GM18867 (cell line): ENCODE measurements around the gene ZNF829.

ENCODE experiments used
- ATAC-seq: cut with Tn5 transposase; IDR thresholded peaks from one replicate; pipeline ENCODE4 v1.9.1; 2021; ENCODE audit warnings: mild to moderate bottlenecking, moderate library complexity; ENCODE audit not compliant: unreplicated experiment

ZNF829 gene

GRCh38 chr19:36915992-36916830 is at the start of gene ZNF829, which contains the start of gene ZNF568:
Gene ZNF829, minus strand, starts transcription at chr19:36916291. Its CDS starts 1,124 bp downstream, at chr19:36915167.
Gene ZNF568, plus strand, starts transcription at chr19:36916332. Its CDS starts 6,439 bp downstream, at chr19:36922771.
- peak; percentile 65 for ATAC-seq

DNA sequence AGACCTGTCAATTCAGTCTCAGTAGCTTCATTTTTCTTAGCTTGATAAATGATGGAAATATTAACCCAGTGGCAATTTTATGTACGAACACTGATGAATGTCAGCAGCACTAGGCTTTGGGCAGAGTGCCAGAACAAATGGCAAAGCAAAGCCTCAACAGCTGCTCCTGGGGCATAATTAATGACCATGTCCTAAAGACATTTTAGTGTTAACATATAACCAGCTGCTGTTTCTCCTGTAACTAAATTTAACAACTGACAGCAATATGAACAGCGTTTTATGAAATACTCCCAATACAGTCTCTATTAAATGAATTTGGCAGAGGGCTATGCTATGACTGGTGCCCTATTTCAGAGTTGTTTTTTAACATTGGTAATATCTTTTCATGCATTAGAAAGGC is 47.2 kb upstream of the ZNF829 start:
- ATAC-seq = no peak

GRCh38 chr19:36962346-36962745 is 46.3 kb upstream of the ZNF829 start:
- ATAC-seq = no peak

- no peak for ATAC-seq
These were observed 34.4 kb upstream of the ZNF829 start for GRCh38 chr19:36950335-36951119.

GRCh38 chr19:36939153-36939552 is 23.1 kb upstream of the ZNF829 start:
- ATAC-seq = no peak

- ATAC-seq = no peak
These were observed 15.6 kb upstream of the ZNF829 start for GRCh38 chr19:36931684-36932083.

DNA sequence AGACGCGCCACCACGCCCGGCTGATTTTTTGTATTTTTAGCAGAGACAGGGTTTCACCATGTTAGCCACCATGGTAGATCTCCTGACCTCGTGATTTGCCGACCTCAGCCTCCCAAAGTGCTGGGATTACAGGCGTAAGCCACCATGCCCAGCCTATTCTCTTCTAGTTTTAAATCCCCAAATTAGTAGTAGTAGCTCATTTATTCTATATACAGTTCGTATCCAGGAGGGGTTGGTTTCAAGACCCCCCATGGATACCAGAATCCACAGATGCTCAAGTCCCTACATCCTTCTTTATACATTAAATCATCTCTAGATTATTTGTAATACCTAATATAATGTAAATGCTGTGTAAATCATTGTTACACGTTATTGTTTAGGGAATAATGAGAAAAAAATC is 2.0 kb upstream of the ZNF829 start:
- no peak for ATAC-seq

DNA sequence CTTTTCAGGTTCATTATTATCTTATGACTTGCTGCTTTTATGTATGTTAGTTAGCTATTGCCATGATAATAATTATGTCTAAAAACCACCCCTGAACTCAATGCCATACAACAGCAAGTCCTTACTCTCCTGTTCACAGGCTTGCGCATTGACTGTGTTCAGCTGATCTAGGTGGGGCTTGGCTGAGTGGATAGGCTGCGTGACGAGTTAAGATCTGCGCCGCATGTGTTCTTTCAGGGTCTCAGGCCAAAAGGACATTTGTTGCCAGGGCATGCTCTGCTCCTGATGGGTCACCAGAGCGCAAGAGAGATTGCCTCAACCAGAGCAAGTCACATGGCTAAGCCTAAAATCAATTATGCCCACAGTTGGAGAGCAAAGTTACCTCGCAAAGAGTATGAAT is 900 bp upstream of the ZNF829 start:
- ATAC-seq = no peak

GRCh38 chr19:36898422-36898821 is 17.7 kb downstream of the ZNF829 start:
- no peak for ATAC-seq

GRCh38 chr19:36894849-36895383 is 21.2 kb downstream of the ZNF829 start:
- ATAC-seq = no peak

GRCh38 chr19:36891768-36892357 is 24.2 kb downstream of the ZNF829 start:
- no peak for ATAC-seq

DNA sequence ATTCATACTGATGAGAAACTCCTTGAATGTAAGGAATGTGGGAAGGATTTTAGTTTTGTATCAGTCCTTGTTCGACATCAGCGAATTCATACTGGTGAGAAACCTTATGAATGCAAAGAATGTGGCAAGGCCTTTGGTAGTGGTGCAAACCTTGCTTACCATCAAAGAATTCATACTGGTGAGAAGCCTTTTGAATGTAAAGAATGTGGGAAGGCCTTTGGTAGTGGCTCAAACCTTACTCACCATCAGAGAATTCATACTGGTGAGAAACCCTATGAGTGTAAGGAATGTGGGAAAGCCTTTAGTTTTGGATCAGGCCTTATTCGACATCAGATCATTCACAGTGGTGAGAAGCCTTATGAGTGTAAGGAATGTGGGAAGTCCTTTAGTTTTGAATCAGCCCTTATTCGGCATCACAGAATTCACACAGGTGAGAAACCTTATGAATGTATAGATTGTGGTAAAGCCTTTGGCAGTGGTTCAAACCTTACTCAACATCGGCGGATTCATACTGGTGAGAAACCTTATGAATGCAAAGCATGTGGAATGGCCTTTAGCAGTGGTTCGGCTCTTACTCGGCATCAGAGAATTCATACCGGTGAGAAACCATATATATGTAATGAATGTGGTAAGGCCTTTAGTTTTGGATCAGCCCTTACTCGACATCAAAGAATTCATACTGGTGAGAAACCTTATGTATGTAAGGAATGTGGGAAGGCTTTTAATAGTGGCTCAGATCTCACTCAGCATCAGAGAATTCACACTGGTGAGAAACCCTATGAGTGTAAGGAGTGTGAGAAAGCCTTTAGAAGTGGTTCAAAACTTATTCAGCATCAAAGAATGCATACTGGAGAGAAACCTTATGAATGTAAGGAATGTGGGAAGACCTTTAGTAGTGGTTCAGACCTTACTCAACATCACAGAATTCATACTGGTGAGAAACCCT is 38.8 kb downstream of the ZNF829 start:
- ATAC-seq = no peak

- ATAC-seq = no peak
These were observed 64.2 kb downstream of the ZNF829 start for GRCh38 chr19:36851898-36852297.

GRCh38 chr19:36850559-36851442 is 65.3 kb downstream of the ZNF829 start, which contains the start of gene ZNF345:
Gene ZNF345, plus strand, starts transcription at chr19:36850876. Its CDS starts 25,955 bp downstream, at chr19:36876831.
- ATAC-seq = peak; percentile 75

DNA sequence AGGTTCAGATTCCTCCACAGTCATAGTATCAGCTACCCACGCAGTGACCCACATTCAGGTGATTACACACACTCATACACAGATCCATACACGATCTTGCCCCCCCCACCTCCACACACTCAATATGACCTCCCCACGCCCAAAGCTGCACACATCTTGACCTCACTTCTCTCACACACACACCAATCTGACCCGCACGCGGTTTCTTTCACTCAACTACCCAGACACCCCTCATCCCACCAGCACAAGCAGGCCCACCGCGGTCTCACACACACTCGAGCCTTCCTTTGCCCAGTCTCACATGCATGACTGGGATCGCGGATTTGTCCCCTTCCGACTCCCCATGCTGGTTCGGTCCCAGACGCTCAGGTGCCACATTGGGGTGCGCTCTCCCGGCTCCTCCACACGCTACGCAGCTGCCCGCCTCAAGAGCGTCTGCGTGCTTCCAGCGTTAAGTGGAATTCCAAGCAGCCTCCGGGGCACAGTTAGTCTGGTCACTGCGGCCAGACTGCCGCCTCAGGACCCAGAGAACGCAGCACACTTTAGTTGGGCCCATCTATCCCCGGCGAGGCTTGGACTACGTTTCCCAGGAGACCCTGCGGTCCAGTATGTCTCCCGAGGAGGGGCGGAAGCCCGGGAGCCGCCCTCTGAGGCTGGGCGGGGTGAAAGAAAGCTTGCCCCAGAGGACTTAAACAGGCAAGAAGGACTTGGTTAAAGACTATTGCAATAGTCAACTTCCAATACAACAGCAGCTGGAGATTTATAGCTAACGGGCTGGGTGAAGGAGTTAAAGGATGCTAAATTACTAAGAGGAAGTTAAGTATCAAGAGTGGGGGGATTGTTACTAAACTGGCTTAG is 66.2 kb downstream of the ZNF829 start:
- peak; percentile 89 for ATAC-seq

DNA sequence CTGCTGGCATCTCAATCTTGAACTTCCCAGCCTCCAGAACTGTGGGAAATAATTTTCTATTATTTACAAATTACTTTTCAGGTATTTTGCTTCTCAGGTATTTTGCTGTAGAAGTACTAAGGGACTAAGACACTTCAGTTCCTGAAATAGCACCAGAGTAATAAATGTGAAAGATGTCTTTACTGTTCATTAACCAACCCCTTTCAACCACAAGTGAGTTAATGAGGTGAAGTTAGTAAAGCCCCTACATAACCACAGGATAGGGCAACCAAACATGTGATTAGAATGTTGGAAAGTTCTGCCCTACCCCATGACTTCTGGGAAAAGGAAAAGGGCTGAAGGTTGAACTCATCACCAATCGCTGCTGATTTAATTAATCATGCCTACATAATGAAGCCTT is 68.1 kb downstream of the ZNF829 start:
- no peak for ATAC-seq

GRCh38 chr19:36838784-36839324 is 77.2 kb downstream of the ZNF829 start:
- ATAC-seq = no peak
